ENCODE measurements around the gene KIFC3.
"Not testable (repeated sequence)": the region's sequence is repeated elsewhere in the genome, so short reads cannot be mapped to it uniquely, and the experiment has no call there.

The KIFC3 gene

DNA sequence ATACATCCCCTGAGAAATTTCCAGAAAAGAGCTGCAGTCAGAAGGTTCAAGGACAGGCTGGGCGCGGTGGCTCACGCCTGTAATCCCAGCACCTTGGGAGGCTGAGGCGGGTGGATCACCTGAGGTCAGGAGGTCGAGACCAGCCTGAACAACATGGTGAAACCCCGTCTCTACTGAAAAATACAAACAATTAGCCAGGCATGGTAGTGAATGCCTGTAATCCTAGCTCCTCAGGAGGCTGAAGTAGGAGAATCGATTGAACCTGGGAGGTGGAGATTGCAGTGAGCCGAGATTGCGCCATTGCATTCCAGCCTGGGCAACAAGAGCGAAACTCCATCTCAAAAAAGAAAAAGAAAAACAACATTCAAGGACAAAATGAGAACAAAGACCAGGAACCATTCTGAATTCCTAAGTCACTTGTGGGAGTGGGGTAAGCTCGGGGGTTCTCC, 19.7 kb downstream of the KIFC3 start:
- H3K4me1 Mint-ChIP-seq (ENCODE audit: low read depth): peaks cover 34% of the 10 kb centered on the region
- H3K27me3 Mint-ChIP-seq; H3K4me3 Mint-ChIP-seq; intact Hi-C loops (cut with micrococcal nuclease); H3K9me3 Mint-ChIP-seq: not testable (repeated sequence)
- peaks cover 96% of the 10 kb centered on the region for H3K36me3 Mint-ChIP-seq (ENCODE audit: low read depth)
- H3K27ac Mint-ChIP-seq: peak overlapping the region; percentile 18

DNA sequence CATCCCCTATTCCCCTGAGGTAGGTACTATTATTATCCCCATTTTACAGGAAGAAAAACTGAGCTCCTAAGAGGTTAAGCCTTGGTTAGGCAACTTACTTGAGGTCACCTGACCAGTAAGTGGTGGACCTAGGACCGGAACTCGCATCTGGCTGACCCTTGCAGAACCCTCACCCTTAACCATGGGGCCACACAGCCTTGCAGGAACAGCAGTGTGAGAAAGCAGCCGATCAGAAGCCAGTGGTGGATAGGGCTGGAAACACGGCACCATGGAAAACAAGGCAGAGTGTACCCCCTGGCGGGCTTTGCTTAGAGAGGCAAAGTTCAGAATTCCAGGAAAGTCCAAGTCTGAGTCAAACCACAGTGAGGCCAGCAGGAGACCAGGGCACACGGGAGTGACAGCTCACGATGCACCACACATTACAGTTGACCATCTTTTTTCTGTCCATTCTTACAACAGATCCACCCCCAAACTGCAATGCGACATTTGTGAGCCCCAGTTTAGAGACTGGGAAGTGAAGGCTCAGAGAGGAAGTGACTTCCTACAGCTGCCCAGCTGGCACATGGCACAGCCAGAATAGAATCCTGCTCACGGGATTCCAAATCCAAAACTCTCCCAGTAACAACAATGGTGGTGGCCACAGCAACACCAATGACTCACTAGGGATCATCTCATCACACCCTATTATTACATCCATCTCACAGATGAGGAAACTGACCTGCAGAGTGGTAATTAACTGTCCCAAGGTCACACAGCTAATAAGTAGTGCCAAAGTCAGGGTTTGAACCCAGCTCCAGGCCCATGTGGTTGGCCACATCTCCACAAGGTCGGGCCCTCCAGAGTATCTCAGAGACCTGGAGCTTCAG, 20.3 kb downstream of the KIFC3 start:
- no peaks in the 10 kb centered on the region for H3K9me3 Mint-ChIP-seq
- peaks cover 96% of the 10 kb centered on the region for H3K36me3 Mint-ChIP-seq (ENCODE audit: low read depth)
- H3K27ac Mint-ChIP-seq: peak overlapping the region; percentile 18
- intact Hi-C loops (cut with micrococcal nuclease): no loop called here
- H3K27me3 Mint-ChIP-seq: no peaks in the 10 kb centered on the region
- H3K4me3 Mint-ChIP-seq: no peak overlapping the region
- peaks cover 30% of the 10 kb centered on the region for H3K4me1 Mint-ChIP-seq (ENCODE audit: low read depth)

DNA sequence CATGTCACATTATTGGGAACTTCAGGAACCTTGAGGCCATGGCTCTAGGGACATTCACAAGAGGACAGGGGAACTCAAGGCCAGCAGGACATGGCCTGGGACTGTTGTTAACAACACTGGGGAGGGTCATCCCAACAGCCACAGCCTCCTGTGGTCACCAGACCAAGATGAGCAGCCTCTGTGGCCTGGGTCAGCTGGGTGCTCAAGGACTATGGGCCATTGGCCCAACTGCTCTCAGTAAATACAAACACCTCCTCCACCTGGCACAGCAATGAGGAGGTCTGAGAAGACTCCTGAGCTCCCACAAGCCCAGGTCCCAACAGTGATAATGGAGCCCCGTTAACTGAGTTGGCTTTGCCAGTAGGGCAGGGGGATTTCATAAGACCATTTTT, 20.9 kb downstream of the KIFC3 start:
- Mint-ChIP-seq H3K36me3 (ENCODE audit: low read depth) (peaks cover 96% of the 10 kb centered on the region), H3K4me3 (no peak overlapping the region), H3K27me3 (no peaks in the 10 kb centered on the region), H3K9me3 (no peaks in the 10 kb centered on the region), H3K4me1 (ENCODE audit: low read depth) (peaks cover 27% of the 10 kb centered on the region), H3K27ac (no peak overlapping the region)
- intact Hi-C loops (cut with micrococcal nuclease): no loop called here

DNA sequence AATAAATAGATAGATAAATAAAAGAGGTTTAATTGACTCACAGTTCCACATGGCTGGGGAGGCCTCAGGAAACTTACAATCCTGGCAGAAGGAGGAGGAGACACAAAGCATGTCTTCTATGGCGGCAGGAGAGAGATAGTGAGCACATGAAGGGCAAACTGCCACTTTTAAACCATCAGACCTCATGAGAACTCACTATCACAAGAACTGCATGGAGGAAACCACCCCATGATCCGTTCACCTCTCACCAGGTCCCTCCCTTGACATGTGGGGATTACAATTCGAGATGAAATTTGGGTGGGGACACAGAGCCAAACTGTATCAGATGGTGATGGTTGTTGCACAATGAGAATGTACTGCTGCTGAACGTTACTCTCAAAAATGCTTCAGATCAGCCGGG, 22.5 kb downstream of the KIFC3 start:
- H3K27ac Mint-ChIP-seq; H3K27me3 Mint-ChIP-seq; H3K9me3 Mint-ChIP-seq; H3K4me3 Mint-ChIP-seq; intact Hi-C loops (cut with micrococcal nuclease): not testable (repeated sequence)
- peaks cover 96% of the 10 kb centered on the region for H3K36me3 Mint-ChIP-seq (ENCODE audit: low read depth)
- peaks cover 39% of the 10 kb centered on the region for H3K4me1 Mint-ChIP-seq (ENCODE audit: low read depth)

DNA sequence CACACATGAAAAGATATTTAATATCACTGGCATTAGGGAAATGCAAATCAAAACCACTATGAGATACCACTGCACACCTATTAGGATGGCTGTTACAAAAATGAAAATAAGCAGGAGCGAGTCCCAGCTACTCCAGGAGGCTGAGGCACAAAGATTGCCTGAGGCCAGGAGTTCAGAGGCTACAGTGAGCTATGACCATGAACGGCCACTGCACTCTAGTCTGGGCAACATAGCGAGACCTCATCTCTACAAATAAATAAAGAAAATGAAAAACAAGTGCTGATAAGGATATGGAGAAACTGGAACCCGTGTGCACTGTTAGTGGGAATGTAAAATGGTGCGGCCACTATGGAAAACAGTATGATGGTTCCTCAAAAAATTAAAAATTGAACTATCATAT, 23.6 kb downstream of the KIFC3 start:
- intact Hi-C loops (cut with micrococcal nuclease): no loop called here
- H3K4me3 Mint-ChIP-seq: no peak overlapping the region

DNA sequence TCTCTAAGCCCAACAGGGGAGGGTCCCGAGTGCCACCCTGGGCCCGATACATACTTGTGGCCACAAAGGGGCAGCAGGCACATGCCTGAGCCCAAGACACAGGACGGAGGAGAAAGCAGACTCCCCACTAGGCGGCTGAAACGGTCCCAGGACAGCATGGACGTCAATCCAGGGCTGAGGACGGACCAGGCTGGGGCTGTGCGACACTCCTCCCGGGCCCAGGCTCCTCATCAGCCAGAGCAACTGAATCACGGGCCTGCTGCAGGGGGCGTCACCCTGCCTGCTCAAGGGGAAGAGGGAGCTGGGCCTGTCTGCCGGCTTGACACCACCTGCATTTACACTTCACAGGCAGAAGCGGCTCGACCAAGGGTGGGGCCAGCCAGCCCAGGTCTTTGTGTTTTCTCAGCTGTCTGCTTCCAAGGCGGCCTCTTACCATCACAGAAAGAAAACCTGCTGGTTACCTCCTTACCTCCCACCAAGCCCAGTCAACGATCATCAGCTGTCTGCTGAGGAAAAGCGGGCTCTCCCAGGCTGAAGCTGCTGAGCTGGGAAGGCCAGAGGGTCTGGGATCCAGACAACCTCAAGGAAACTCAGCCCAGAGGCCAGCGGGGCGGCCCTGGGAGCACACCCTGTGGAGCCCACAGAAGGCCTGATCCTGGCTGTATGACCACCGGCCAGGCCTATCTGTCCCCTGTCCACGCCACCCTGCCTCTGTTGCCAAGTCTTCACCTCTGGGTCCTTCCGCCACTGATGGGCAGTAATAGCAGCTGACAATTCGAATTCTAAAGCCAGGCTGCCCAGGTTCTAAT, 26.4 kb downstream of the KIFC3 start:
- Mint-ChIP-seq H3K36me3 (ENCODE audit: low read depth) (peaks cover 86% of the 10 kb centered on the region), H3K9me3 (no peaks in the 10 kb centered on the region), H3K27me3 (no peaks in the 10 kb centered on the region), H3K4me1 (ENCODE audit: low read depth) (peaks cover 17% of the 10 kb centered on the region), H3K27ac (no peak overlapping the region), H3K4me3 (no peak overlapping the region)
- intact Hi-C loops (cut with micrococcal nuclease): no loop called here

More for the DNA sequence above, 23.6 kb downstream of the KIFC3 start:
- no peaks in the 10 kb centered on the region for H3K27me3 Mint-ChIP-seq
- H3K27ac Mint-ChIP-seq: no peak overlapping the region
- peaks cover 32% of the 10 kb centered on the region for H3K4me1 Mint-ChIP-seq (ENCODE audit: low read depth)
- peaks cover 89% of the 10 kb centered on the region for H3K36me3 Mint-ChIP-seq (ENCODE audit: low read depth)
- H3K9me3 Mint-ChIP-seq: no peaks in the 10 kb centered on the region

DNA sequence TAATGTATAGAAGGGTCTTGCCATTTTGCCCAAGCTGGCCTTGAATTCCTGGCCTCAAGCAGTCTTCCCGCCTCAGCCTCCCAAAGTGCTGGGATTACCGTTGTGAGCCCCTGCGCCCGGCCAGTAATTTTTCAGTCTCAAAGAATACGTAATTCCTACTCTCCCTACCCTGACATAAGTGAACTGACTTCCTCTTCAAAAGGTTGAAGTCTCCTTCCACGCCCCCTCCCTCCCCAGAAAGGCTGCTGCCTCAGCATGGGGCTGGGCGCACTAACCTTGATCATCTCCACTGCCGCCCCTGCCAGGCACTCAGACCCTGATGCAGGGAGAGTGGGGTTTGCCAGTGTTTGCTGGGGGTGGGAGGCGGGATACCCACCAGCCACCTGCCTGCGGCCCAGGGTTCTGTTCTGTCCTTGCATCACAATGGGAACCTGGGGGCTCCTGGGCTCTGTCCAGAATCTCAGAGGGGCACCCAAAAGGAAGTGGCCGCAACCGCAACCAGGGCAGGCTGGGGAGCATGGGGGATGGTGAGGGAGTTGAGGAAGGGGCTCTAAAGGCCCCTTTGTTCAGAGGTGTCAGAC, 27.5 kb downstream of the KIFC3 start:
- Mint-ChIP-seq H3K27ac (peak overlapping the region; percentile 5), H3K9me3 (no peaks in the 10 kb centered on the region), H3K4me3 (no peak overlapping the region), H3K4me1 (ENCODE audit: low read depth) (peaks cover 17% of the 10 kb centered on the region), H3K36me3 (ENCODE audit: low read depth) (peaks cover 90% of the 10 kb centered on the region), H3K27me3 (no peaks in the 10 kb centered on the region)
- intact Hi-C loops (cut with micrococcal nuclease): no loop called here

DNA sequence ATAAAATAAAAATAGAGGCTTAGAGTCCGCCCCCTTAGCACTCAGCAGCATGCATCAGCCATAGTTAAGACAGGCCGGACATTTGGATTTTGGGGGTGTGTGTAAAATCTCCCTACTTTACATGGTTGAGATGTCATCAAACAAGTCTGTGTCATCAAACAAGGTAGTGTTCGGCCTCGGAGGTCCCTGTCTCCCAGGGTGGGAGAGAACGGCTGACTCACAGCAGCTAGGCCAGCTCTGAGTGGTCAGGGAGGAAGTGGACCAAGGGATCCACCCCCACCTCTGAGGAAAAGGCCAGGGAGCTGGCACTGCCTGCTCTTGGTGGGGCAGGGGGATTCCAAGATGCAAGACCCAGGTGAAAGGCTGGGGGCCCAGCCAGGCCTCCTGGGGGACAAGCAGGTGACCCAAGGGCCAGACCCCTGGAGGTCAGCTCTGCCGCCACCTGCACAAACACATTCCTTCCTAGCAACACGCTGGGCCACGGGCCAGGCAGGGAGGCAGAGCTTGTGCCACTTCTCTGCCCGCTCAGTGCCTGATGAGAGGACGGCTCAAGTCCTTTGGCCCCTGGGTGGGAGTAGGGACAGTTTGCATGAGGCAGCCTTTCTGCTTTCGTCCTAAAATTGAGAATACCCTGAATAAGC, 28.5 kb downstream of the KIFC3 start:
- no peaks in the 10 kb centered on the region for H3K9me3 Mint-ChIP-seq
- H3K4me1 Mint-ChIP-seq (ENCODE audit: low read depth): peaks cover 17% of the 10 kb centered on the region
- H3K36me3 Mint-ChIP-seq (ENCODE audit: low read depth): peaks cover 90% of the 10 kb centered on the region
- H3K27ac Mint-ChIP-seq: no peak overlapping the region
- no peaks in the 10 kb centered on the region for H3K27me3 Mint-ChIP-seq
- intact Hi-C loops (cut with micrococcal nuclease): no loop called here
- no peak overlapping the region for H3K4me3 Mint-ChIP-seq

DNA sequence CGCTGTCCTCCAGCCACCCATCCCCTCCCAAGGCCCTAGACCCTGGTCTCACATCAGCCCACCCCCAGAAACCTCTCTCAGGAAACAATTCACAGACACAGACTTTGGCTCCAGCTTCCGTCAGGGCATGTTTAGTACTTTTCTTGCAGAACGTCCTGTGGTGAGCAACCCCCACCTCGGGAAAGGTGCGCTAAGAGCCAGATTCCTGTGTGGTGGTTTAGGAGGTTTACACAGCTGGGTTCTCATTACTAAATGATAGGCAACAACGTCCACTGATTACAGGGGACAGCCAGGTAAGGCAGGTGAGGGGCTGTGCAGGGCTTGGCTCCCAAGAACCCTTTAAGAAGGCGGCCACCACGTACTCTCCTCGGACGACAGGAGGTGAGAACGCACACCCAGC, 29.3 kb downstream of the KIFC3 start:
- Mint-ChIP-seq H3K4me1 (ENCODE audit: low read depth) (peaks cover 17% of the 10 kb centered on the region), H3K36me3 (ENCODE audit: low read depth) (peaks cover 90% of the 10 kb centered on the region), H3K27me3 (no peaks in the 10 kb centered on the region), H3K27ac (no peak overlapping the region), H3K4me3 (no peak overlapping the region), H3K9me3 (no peaks in the 10 kb centered on the region)
- intact Hi-C loops (cut with micrococcal nuclease): no loop called here

DNA sequence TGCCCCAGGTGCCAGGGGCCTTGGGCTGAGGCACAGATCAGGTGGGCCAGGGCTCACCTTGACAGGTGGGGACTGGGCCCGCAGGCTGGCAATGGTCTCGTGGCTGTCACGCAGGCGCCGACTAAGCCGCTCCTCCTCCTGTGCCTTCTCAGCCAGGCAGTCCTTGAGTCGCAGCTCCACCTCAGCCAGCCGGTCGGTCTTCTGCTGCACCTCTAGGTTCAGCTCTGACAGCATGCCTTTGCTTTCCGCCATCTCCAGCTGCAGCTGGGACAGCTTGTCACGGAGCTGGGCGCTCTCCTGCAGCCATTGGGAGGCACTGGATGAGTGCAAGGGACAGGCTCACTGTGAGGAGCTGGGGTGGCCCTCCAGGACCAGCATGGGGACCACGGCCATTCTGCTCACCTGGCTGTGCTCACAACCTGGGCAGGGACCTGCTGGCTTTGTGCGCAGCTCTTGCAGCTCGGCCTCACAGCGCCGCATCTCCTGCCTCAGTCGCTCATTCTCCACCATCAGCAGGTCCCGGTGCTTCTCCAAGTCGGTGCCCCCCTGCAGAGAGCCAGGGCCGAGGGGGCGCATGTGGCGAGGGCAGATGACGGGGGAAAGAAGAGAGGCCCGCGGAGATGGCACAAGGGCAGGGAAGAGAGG, 31.0 kb downstream of the KIFC3 start:
- intact Hi-C loops (cut with micrococcal nuclease): no loop called here
- H3K4me1 Mint-ChIP-seq (ENCODE audit: low read depth): peaks cover 18% of the 10 kb centered on the region
- no peaks in the 10 kb centered on the region for H3K27me3 Mint-ChIP-seq
- H3K27ac Mint-ChIP-seq: no peak overlapping the region
- no peak overlapping the region for H3K4me3 Mint-ChIP-seq
- H3K36me3 Mint-ChIP-seq (ENCODE audit: low read depth): peaks cover 90% of the 10 kb centered on the region
- H3K9me3 Mint-ChIP-seq: no peaks in the 10 kb centered on the region

DNA sequence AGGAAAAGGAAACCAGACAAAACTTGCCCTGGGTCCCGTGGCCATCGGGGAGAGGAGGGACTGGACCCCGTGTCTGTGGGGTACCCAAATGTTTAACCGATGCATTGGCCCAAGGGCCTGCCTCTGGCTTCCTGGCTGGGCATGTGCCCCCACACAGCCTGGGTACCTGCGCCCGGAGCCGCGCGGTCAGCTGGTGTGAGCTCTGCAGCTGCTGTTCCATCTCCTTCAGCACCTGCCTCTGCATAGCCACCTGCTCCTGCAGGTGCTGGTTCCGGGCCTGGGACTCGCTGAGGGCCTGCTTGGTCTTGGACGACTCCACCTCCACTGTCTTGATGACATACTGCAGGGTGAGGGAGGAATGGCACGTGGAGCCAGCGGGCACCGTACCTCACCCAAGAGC, 31.9 kb downstream of the KIFC3 start:
- Mint-ChIP-seq H3K9me3 (no peaks in the 10 kb centered on the region), H3K4me1 (ENCODE audit: low read depth) (peaks cover 20% of the 10 kb centered on the region), H3K4me3 (no peak overlapping the region), H3K27me3 (no peaks in the 10 kb centered on the region), H3K27ac (no peak overlapping the region), H3K36me3 (ENCODE audit: low read depth) (peaks cover 90% of the 10 kb centered on the region)
- intact Hi-C loops (cut with micrococcal nuclease): no loop called here

DNA sequence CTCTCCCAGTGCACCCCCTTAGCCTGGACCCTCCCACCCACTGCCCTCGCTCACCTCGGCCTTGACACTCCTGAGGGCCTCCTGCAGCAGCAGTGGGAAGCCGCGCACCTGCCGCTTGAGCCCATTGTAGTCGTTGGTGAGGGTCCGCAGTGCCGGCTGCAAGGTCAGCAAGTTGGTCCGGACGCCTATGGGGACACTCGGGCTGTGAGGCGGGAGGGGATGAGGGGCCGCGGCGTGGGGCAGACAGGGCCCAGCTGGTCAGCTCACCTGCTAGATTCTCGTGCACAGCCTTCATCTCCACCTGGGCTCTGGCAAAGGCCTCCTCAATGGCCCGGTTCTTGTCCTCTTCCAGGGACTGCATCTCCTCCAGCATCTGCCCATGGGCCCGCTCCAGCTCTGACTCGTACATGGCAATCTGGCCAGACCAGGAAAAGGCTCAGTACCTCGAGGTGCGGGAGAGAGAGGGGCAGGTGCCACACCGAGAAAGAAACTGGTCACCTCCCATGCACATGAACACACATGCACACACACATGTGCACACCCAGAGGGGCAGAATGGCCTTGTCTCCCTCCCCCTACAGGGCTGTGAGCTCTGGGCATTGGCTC, 32.6 kb downstream of the KIFC3 start:
- no peak overlapping the region for H3K4me3 Mint-ChIP-seq
- H3K9me3 Mint-ChIP-seq: no peaks in the 10 kb centered on the region
- intact Hi-C loops (cut with micrococcal nuclease): no loop called here
- H3K4me1 Mint-ChIP-seq (ENCODE audit: low read depth): peaks cover 20% of the 10 kb centered on the region
- H3K36me3 Mint-ChIP-seq (ENCODE audit: low read depth): peaks cover 90% of the 10 kb centered on the region
- H3K27me3 Mint-ChIP-seq: no peaks in the 10 kb centered on the region
- H3K27ac Mint-ChIP-seq: no peak overlapping the region

DNA sequence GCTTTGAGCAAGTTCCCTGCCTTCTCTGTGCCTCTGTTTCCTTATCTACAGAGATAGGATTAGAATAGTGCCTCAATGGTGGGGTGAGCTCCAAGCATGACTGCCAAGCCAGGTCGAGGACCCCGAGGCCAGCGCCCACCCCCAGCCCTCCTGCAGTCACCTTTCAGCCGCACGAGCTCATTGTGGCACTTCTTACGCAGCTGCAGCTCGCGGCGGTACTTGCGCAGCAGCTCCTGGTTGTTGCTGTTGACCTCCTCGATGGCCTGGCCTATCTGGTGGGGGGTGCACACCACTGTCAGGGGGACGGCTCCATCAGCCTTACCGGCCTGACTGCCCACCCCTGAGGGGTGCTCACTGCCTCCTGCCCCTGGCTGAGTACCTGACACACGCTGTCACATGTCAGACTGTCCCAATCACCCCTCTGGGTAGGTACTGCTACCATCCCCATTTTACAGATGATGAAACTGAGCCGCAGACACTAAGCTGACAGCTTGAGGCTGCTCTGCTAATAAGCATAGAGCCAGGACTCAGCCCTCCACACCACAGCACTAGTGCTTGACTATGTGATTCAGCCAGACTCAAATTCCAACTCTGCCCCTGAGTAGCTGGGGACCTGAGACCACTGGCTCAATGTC, 35.5 kb downstream of the KIFC3 start:
- H3K4me3 Mint-ChIP-seq: no peak overlapping the region
- H3K27me3 Mint-ChIP-seq: no peaks in the 10 kb centered on the region
- intact Hi-C loops (cut with micrococcal nuclease): no loop called here
- H3K36me3 Mint-ChIP-seq (ENCODE audit: low read depth): peaks cover 100% of the 10 kb centered on the region
- no peak overlapping the region for H3K27ac Mint-ChIP-seq
- H3K9me3 Mint-ChIP-seq: no peaks in the 10 kb centered on the region
- H3K4me1 Mint-ChIP-seq (ENCODE audit: low read depth): peaks cover 22% of the 10 kb centered on the region
